Measurements from ENCODE around the gene CDHR5. TPM values are rescaled to one million over a fixed set of nuclear protein-coding genes. Genes with fewer than 3 reads are reported as not detected.

CDHR5 gene
- total and polyA plus RNA-seq, 5 donors from 2014 or later: not detected

DNA sequence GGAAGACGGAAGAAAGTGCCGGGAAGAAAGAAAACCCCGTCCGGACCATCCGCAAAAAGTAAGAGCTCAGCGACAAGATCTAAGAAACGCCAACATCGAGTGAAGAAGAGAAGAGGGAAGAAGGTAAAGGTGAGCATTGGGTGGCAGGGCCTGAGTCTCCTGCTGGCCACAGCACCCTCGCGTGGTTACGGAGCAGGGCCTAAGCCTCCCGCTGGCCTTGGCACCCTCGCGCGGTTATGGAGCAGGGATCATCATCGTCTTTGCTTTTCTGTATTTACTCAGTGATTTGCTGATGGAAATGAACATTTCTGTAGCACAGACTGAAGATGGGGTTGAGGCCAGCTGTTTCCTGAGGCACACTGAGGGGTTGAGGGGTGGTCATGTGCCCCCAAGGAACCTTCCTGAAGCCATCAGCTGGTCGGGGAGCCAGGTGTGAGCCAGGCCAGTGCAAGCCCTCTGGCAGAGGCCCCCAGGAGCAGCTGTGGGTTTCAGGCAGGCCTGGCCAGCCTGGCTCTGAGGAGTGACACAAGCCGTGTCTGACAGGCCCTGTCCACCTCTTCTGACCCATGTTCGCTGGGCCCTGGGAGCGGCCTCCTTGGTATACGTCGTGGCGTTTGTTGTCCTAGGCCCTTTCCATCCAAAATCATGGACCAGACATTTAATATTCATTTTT lies 23.0 kb downstream of the CDHR5 start:
- H3K36me3 Mint-ChIP-seq: peaks cover 15% of the 10 kb centered on the region
- no peak overlapping the region for H3K27ac Mint-ChIP-seq
- ATAC-seq (ENCODE audit: low read depth in 2 of 2) (no peak), DNase-seq (no peak)
- Histone ChIP-seq H3K36me3 (ENCODE audit: control insufficient read depth, insufficient read depth, low read length) (peaks cover 75% of the 10 kb centered on the region), H3K27ac (ENCODE audit: insufficient read depth, low read length, poor library complexity, severe bottlenecking) (no peak overlapping the region), H3K4me3 (ENCODE audit: low read depth, low read length) (no peak overlapping the region), H3K27me3 (ENCODE audit: control insufficient read depth, insufficient read depth, low read length) (no peaks in the 10 kb centered on the region), H3K4me1 (ENCODE audit: control insufficient read depth, insufficient read depth, low read length, poor library complexity, severe bottlenecking) (no peaks in the 10 kb centered on the region), H3K9me3 (ENCODE audit: control insufficient read depth in 2 of 2, low read length in 2 of 2) (no peaks in the 10 kb centered on the region)
- no peaks in the 10 kb centered on the region for H3K9me3 Mint-ChIP-seq
- no peak overlapping the region for H3K4me3 Mint-ChIP-seq
- H3K4me1 Mint-ChIP-seq: no peaks in the 10 kb centered on the region
- no peaks in the 10 kb centered on the region for H3K27me3 Mint-ChIP-seq

DNA sequence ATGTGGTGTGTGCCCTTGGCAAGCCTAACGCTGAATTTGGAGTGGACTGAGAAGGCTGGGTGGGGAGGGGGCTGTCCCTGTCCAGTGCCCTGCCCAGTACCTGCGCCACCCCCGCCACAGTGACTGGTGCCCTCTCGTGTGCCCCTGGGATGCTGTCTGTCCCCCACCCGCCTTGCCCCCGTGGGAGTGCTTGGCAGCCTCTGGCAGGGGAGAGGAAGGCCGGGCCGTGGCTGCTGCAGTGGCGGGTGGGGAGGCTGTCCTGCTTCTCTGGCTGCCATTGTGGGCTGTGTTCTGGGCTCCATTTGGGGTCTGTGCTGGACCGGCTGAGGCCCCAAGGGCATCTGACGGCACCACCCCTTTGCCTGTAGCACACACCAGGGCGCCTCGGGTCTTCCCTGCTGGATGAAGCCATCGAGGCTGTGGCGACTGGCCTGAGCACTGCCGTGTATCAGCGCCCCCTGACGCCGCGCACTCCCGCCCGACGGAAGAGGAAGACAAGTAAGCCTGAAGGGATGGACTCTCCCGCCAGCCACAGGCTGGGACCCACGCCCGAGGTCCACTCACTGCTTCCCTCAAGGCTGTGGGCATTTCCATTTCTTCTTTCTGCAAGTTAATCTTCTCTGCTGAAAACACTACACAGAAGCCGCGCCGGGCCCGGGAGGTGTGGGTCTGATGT lies 26.6 kb downstream of the CDHR5 start:
- Histone ChIP-seq H3K27me3 (ENCODE audit: control insufficient read depth, insufficient read depth, low read length) (no peaks in the 10 kb centered on the region), H3K9me3 (ENCODE audit: control insufficient read depth in 2 of 2, low read length in 2 of 2) (no peaks in the 10 kb centered on the region), H3K4me3 (ENCODE audit: low read depth, low read length) (no peak overlapping the region), H3K27ac (ENCODE audit: insufficient read depth, low read length, poor library complexity, severe bottlenecking) (no peak overlapping the region), H3K36me3 (ENCODE audit: control insufficient read depth, insufficient read depth, low read length) (peaks cover 81% of the 10 kb centered on the region), H3K4me1 (ENCODE audit: control insufficient read depth, insufficient read depth, low read length, poor library complexity, severe bottlenecking) (no peaks in the 10 kb centered on the region)
- Mint-ChIP-seq H3K27ac (peak overlapping the region in 1 of 3 donors; percentile 36), H3K36me3 (peaks cover 14% of the 10 kb centered on the region), H3K4me1 (no peaks in the 10 kb centered on the region), H3K4me3 (no peak overlapping the region), H3K9me3 (no peaks in the 10 kb centered on the region), H3K27me3 (no peaks in the 10 kb centered on the region)
- DNase-seq: no peak
- ATAC-seq (ENCODE audit: low read depth in 2 of 2): no peak

DNA sequence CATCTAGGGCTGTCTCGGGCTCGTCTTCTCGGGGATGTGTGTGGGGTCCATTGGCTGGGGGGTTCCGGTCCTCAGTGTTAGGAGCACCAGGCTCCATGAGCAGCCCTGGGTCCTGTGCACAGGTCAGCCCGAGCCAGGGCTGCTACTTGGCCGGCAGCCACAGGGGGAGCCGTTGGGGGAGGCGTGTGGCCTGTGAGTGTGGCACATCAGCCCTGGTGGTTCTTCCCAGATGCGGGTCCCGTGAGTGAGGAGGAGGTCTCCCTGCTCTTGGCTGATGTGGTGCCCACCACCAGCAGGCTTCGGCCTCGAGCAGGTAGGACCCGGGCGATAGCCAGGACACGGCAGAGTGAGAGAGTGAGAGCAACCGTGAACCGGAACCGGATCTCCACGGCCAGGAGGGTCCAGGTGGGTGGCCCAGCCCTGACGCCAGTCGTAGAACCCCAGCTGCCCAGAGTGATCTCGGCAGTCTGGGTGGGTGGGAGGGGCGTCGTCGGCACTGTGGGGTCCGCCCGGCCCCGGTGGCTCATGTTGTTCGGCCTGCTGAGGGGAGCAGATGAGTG lies 27.5 kb downstream of the CDHR5 start:
- Mint-ChIP-seq H3K27ac (no peak overlapping the region), H3K36me3 (peaks cover 21% of the 10 kb centered on the region), H3K27me3 (no peaks in the 10 kb centered on the region), H3K9me3 (no peaks in the 10 kb centered on the region), H3K4me3 (no peak overlapping the region), H3K4me1 (no peaks in the 10 kb centered on the region)
- H3K36me3 ChIP-seq (ENCODE audit: control insufficient read depth, insufficient read depth, low read length): peaks cover 83% of the 10 kb centered on the region
- H3K27me3 ChIP-seq (ENCODE audit: control insufficient read depth, insufficient read depth, low read length): no peaks in the 10 kb centered on the region
- DNase-seq: no peak
- ATAC-seq (ENCODE audit: low read depth in 2 of 2): peak in 1 of 2 donors; percentile 24
- no peak overlapping the region for H3K4me3 ChIP-seq (ENCODE audit: low read depth, low read length)
- H3K9me3 ChIP-seq (ENCODE audit: control insufficient read depth in 2 of 2, low read length in 2 of 2): no peaks in the 10 kb centered on the region
- H3K4me1 ChIP-seq (ENCODE audit: control insufficient read depth, insufficient read depth, low read length, poor library complexity, severe bottlenecking): no peaks in the 10 kb centered on the region
- H3K27ac ChIP-seq (ENCODE audit: insufficient read depth, low read length, poor library complexity, severe bottlenecking): no peak overlapping the region

DNA sequence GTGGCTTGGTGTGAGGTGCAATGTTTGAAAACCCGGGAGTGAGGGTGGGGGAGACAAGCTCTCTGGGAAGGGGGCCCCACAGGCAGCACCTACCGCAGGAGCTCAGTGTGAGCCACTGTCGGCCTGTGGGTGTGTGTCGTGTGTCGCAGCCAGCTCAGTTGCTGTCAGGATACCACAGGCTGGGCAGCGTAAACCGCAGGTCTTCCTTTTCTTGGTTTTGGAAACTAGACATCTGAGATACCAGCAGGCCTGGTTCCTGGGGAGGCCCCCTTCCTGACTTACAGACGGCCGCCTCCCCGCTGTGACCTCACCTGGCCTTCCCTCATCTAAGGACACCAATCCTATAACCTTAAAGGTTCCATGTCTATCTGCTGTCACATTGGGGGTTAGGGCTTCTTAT lies 28.4 kb downstream of the CDHR5 start:
- H3K4me1 Mint-ChIP-seq: no peaks in the 10 kb centered on the region
- Histone ChIP-seq H3K4me3 (ENCODE audit: low read depth, low read length) (no peak overlapping the region), H3K9me3 (ENCODE audit: control insufficient read depth in 2 of 2, low read length in 2 of 2) (no peaks in the 10 kb centered on the region), H3K4me1 (ENCODE audit: control insufficient read depth, insufficient read depth, low read length, poor library complexity, severe bottlenecking) (no peaks in the 10 kb centered on the region), H3K36me3 (ENCODE audit: control insufficient read depth, insufficient read depth, low read length) (peaks cover 80% of the 10 kb centered on the region), H3K27ac (ENCODE audit: insufficient read depth, low read length, poor library complexity, severe bottlenecking) (no peak overlapping the region), H3K27me3 (ENCODE audit: control insufficient read depth, insufficient read depth, low read length) (no peaks in the 10 kb centered on the region)
- H3K27me3 Mint-ChIP-seq: no peaks in the 10 kb centered on the region
- peaks cover 19% of the 10 kb centered on the region for H3K36me3 Mint-ChIP-seq
- H3K4me3 Mint-ChIP-seq: no peak overlapping the region
- no peak overlapping the region for H3K27ac Mint-ChIP-seq
- DNase-seq (no peak), ATAC-seq (ENCODE audit: low read depth in 2 of 2) (no peak)
- H3K9me3 Mint-ChIP-seq: no peaks in the 10 kb centered on the region

DNA sequence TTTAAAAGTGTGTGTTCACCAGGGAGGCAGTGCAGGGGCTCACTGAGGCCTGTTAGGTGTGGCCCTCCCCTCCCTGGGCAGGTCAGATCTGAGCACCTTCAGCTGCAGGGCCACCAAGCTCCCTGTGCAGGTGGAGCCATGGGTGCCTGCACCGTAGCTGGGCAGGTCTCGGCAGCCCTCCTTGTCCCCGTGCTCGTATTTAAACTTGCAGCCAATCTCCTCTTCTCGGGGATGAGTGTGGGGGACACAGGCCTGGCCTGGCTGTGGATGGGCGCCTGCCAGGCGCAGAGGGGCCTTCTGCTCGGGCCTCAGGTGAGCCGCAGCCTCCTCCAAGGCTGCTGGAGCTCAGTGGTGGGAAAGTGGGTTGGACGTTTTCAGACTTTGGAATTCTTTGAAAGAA lies 29.4 kb downstream of the CDHR5 start:
- peaks cover 25% of the 10 kb centered on the region for H3K36me3 Mint-ChIP-seq

DNA sequence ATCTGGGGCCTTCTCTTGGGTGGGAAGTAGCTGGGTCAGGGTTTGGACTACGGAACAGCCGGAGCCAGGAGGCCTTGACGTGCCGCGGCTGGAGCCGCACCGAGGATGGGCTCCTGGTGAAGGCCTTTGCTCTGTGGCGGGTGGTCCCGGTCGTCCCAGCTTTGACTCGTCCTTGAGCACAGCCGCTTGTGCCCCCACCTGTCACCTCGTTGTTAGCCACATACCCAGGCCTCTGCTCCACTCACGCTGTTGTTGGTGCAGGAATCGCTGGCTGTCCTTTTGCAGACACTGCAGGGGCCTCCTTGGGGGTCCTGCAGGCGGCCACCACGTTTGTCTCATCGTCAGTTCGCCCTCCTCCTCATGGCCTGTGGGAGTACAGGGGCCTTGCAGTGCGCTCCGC lies 31.4 kb downstream of the CDHR5 start:
- ATAC-seq (ENCODE audit: low read depth in 2 of 2) (no peak), DNase-seq (no peak)
- Histone ChIP-seq H3K4me1 (ENCODE audit: control insufficient read depth, insufficient read depth, low read length, poor library complexity, severe bottlenecking) (peaks cover under 1% of the 10 kb centered on the region), H3K36me3 (ENCODE audit: control insufficient read depth, insufficient read depth, low read length) (peaks cover 83% of the 10 kb centered on the region), H3K27ac (ENCODE audit: insufficient read depth, low read length, poor library complexity, severe bottlenecking) (no peak overlapping the region), H3K9me3 (ENCODE audit: control insufficient read depth in 2 of 2, low read length in 2 of 2) (no peaks in the 10 kb centered on the region), H3K4me3 (ENCODE audit: low read depth, low read length) (no peak overlapping the region), H3K27me3 (ENCODE audit: control insufficient read depth, insufficient read depth, low read length) (no peaks in the 10 kb centered on the region)
- Mint-ChIP-seq H3K4me1 (peaks cover 0 to 8% (median under 1%) of the 10 kb centered on the region in 4 donors), H3K9me3 (no peaks in the 10 kb centered on the region), H3K36me3 (peaks cover 28% of the 10 kb centered on the region), H3K27ac (peak overlapping the region in 1 of 3 donors; percentile 60), H3K4me3 (peak overlapping the region in 1 of 4 donors; percentile 58), H3K27me3 (no peaks in the 10 kb centered on the region)

More for the DNA sequence above, 29.4 kb downstream of the CDHR5 start:
- Histone ChIP-seq H3K4me1 (ENCODE audit: control insufficient read depth, insufficient read depth, low read length, poor library complexity, severe bottlenecking) (no peaks in the 10 kb centered on the region), H3K36me3 (ENCODE audit: control insufficient read depth, insufficient read depth, low read length) (peaks cover 80% of the 10 kb centered on the region), H3K9me3 (ENCODE audit: control insufficient read depth in 2 of 2, low read length in 2 of 2) (no peaks in the 10 kb centered on the region), H3K27me3 (ENCODE audit: control insufficient read depth, insufficient read depth, low read length) (no peaks in the 10 kb centered on the region), H3K4me3 (ENCODE audit: low read depth, low read length) (no peak overlapping the region), H3K27ac (ENCODE audit: insufficient read depth, low read length, poor library complexity, severe bottlenecking) (no peak overlapping the region)
- Mint-ChIP-seq H3K27ac (no peak overlapping the region), H3K27me3 (no peaks in the 10 kb centered on the region), H3K9me3 (no peaks in the 10 kb centered on the region), H3K4me1 (no peaks in the 10 kb centered on the region), H3K4me3 (no peak overlapping the region)
- no peak for ATAC-seq (ENCODE audit: low read depth in 2 of 2)
- DNase-seq: no peak

DNA sequence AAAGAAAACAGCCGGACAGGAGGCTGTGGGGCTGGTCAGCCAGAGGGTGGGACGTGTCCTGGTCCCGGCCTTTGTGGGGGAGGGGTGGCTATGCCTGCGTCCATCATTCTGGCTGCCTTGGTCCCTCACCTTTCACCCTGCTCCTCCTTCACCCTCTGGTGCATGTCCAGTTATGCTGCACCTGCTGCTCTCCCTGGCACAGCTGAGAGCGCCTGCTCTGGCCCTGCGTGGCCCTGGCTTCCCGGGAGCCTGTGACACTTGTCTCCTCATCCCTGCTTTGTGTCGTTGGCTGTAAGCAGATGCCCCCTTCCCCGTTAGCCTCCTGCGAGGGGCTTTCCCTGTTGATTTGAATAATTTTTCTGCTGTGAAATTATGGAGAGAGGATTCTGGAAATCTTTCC lies 31.8 kb downstream of the CDHR5 start:
- H3K4me1 Mint-ChIP-seq: peaks cover 0 to 12% (median 4%) of the 10 kb centered on the region in 4 donors
- no peaks in the 10 kb centered on the region for H3K9me3 Mint-ChIP-seq
- peaks cover 81% of the 10 kb centered on the region for H3K36me3 ChIP-seq (ENCODE audit: control insufficient read depth, insufficient read depth, low read length)
- H3K27me3 Mint-ChIP-seq: no peaks in the 10 kb centered on the region
- DNase-seq (no peak), ATAC-seq (ENCODE audit: low read depth in 2 of 2) (no peak)
- no peak overlapping the region for H3K4me3 Mint-ChIP-seq
- no peaks in the 10 kb centered on the region for H3K27me3 ChIP-seq (ENCODE audit: control insufficient read depth, insufficient read depth, low read length)
- peak overlapping the region in 1 of 3 donors; percentile 60 for H3K27ac Mint-ChIP-seq
- no peak overlapping the region for H3K4me3 ChIP-seq (ENCODE audit: low read depth, low read length)
- peaks cover 5% of the 10 kb centered on the region for H3K4me1 ChIP-seq (ENCODE audit: control insufficient read depth, insufficient read depth, low read length, poor library complexity, severe bottlenecking)
- no peaks in the 10 kb centered on the region for H3K9me3 ChIP-seq (ENCODE audit: control insufficient read depth in 2 of 2, low read length in 2 of 2)
- H3K36me3 Mint-ChIP-seq: peaks cover 31% of the 10 kb centered on the region
- H3K27ac ChIP-seq (ENCODE audit: insufficient read depth, low read length, poor library complexity, severe bottlenecking): no peak overlapping the region

Data from CD4-positive, CD25-positive, alpha-beta regulatory T cell (primary cell).